PC-3 (cell line): Measurements from ENCODE around the gene WIPF1. TPM values are rescaled to one million over a fixed set of nuclear protein-coding genes. Genes with fewer than 3 reads are reported as not detected.
"Not testable (repeated sequence)": the region's sequence is repeated elsewhere in the genome, so short reads cannot be mapped to it uniquely, and the experiment has no call there.

Experiments used
- ATAC-seq: fragments of 200-7000 bp; cut with Tn5 transposase; 2 replicates; pipeline ENCODE4 v1.9.1; 2020; ENCODE audit warnings: mild to moderate bottlenecking, moderate library complexity
- BruUV-seq: library from RNA; stranded (reverse); fragments of 400-500 nt; replicated peaks from 2 replicates; lab custom pipeline; 2021; lab: Mats Ljungman, UMichigan
- CTCF ChIA-PET: fragments of 300-600 bp; sonication (Branson Sonifier 250); formaldehyde crosslinking; loops from one replicate; lab custom pipeline; 2022; ENCODE audit warnings: antibody characterized with exemption; lab: Charles Lee
- POLR2A ChIA-PET: fragments of 300-600 bp; sonication (Branson Sonifier 250); formaldehyde crosslinking; loops from one replicate; lab custom pipeline; 2022; ENCODE audit warnings: antibody characterized with exemption; ENCODE audit not compliant: unreplicated experiment; lab: Charles Lee
- DNase-seq: peaks from one replicate; pipeline ENCODE4 v3.0.0-alpha.2; 2015
- H2AFZ ChIP-seq: fragments of 300-600 bp; sonication (generic); 2 replicates; pipeline ENCODE4 v1.6.0; 2016; ENCODE audit warnings: antibody characterized with exemption, low read length
- H3F3A ChIP-seq: fragments of 300-600 bp; sonication (generic); one replicate; pipeline ENCODE4 v1.6.0; 2017; ENCODE audit warnings: antibody characterized with exemption, low read length, control low read depth, mild to moderate bottlenecking; ENCODE audit not compliant: unreplicated experiment
- H3K27ac ChIP-seq: fragments of 300-600 bp; sonication (generic); 2 replicates; pipeline ENCODE4 v1.5.1; 2016; ENCODE audit warnings: mild to moderate bottlenecking, low read length
- H3K27me3 ChIP-seq: fragments of 300-600 bp; sonication (generic); 2 replicates; pipeline ENCODE4 v1.6.1; 2016; ENCODE audit warnings: low read length, mixed read lengths
- H3K36me3 ChIP-seq: fragments of 300-600 bp; sonication (generic); 2 replicates; pipeline ENCODE4 v1.6.1; 2016; ENCODE audit warnings: low read depth, mixed run types, low read length, mixed read lengths
- H3K4me1 ChIP-seq: fragments of 300-600 bp; sonication (generic); 2 replicates; pipeline ENCODE4 v1.5.1; 2016; ENCODE audit warnings: low read length; ENCODE audit not compliant: insufficient read depth
- H3K4me2 ChIP-seq: fragments of 300-600 bp; sonication (generic); 2 replicates; pipeline ENCODE4 v1.6.0; 2016; ENCODE audit warnings: low read length
- H3K4me3 ChIP-seq: fragments of 300-600 bp; sonication (generic); 2 replicates; pipeline ENCODE4 v1.5.1; 2016; ENCODE audit warnings: mild to moderate bottlenecking, low read length, mixed read lengths
- H3K79me2 ChIP-seq: fragments of 300-600 bp; sonication (generic); 2 replicates; pipeline ENCODE4 v1.6.1; 2017; ENCODE audit warnings: low read length, mixed read lengths
- H3K9ac ChIP-seq: fragments of 300-600 bp; sonication (generic); 2 replicates; pipeline ENCODE4 v1.6.0; 2016; ENCODE audit warnings: mild to moderate bottlenecking, low read length
- H3K9me2 ChIP-seq: fragments of 300-600 bp; sonication (generic); replicated peaks from 2 replicates; pipeline ENCODE4 v1.6.1; 2016; ENCODE audit warnings: mixed run types, low read length, mixed read lengths
- H3K9me3 ChIP-seq: fragments of 300-600 bp; sonication (generic); 2 replicates; pipeline ENCODE4 v1.6.1; 2016; ENCODE audit warnings: low read length, mixed read lengths
- H4K20me1 ChIP-seq: fragments of 300-600 bp; sonication (generic); 2 replicates; pipeline ENCODE4 v1.6.1; 2016; ENCODE audit warnings: low read length, mixed read lengths
- CTCF ChIP-seq: fragments of 300-600 bp; sonication (generic); conservative IDR thresholded peaks from 2 replicates; pipeline ENCODE4 v1.5.1; 2017; ENCODE audit warnings: antibody characterized with exemption, low read depth, mild to moderate bottlenecking, low read length
- EZH2 ChIP-seq: fragments of 300-600 bp; sonication (generic); IDR thresholded peaks from one replicate; pipeline ENCODE4 v1.6.1; 2017; ENCODE audit warnings: antibody characterized with exemption, mild to moderate bottlenecking, low read length; ENCODE audit not compliant: unreplicated experiment
- EZH2phosphoT487 ChIP-seq: fragments of 300-600 bp; sonication (generic); IDR thresholded peaks from 2 replicates; pipeline ENCODE4 v1.6.1; 2018; ENCODE audit warnings: mild to moderate bottlenecking, antibody characterized with exemption, low read length, borderline replicate concordance
- intact Hi-C: fragments of 100-400 bp; cut with micrococcal nuclease; formaldehyde crosslinking; loops from 2 replicates; pipeline ENCODE4 v1.9.0; 2023
- total RNA-seq: library from RNA; depleted of rRNA; stranded (reverse); fragments of >200 nt; gene quantifications from 2 replicates; pipeline ENCODE4 v1.2.3, GENCODE V29; 2014

Gene WIPF1
- total RNA-seq, 1 experiment from 2014 or later: 0.29 TPM

- no peak for ATAC-seq
- intact Hi-C loops: no loop called here
Observed at GRCh38 chr2:174553811-174554493, 43.7 kb downstream of the WIPF1 start.

GRCh38 chr2:174552880-174553279 lies 44.7 kb downstream of the WIPF1 start:
- H3K4me1 ChIP-seq: no peaks in the 10 kb centered on the region
- no peak overlapping the region for H3K4me2 ChIP-seq
- no peaks in the 10 kb centered on the region for H4K20me1 ChIP-seq
- no peaks in the 10 kb centered on the region for H3F3A ChIP-seq
- intact Hi-C loops: no loop called here
- no TSS peak for BruUV-seq
- H3K36me3 ChIP-seq: no peaks in the 10 kb centered on the region
- ChIA-PET POLR2A (no interaction called here), CTCF (no interaction called here)
- TF ChIP-seq CTCF: no peak
- no peak for TF ChIP-seq EZH2phosphoT487
- TF ChIP-seq EZH2: no peak
- H2AFZ ChIP-seq: no peak overlapping the region
- no peak for ATAC-seq
- H3K27ac ChIP-seq: no peak overlapping the region
- no peak overlapping the region for H3K4me3 ChIP-seq
- no peaks in the 10 kb centered on the region for H3K9me3 ChIP-seq
- H3K27me3 ChIP-seq: no peaks in the 10 kb centered on the region
- H3K9me2 ChIP-seq: no peaks in the 10 kb centered on the region
- no peaks in the 10 kb centered on the region for H3K79me2 ChIP-seq
- no peak overlapping the region for H3K9ac ChIP-seq
- DNase-seq: no peak

More at GRCh38 chr2:174553811-174554493, 43.7 kb downstream of the WIPF1 start:
- Histone ChIP-seq H3K9me2 (no peaks in the 10 kb centered on the region), H3K9ac (no peak overlapping the region), H3K36me3 (no peaks in the 10 kb centered on the region), H4K20me1 (no peaks in the 10 kb centered on the region), H3K27me3 (peaks cover under 1% of the 10 kb centered on the region; the same call in 1 of the 2 replicates), H3K27ac (no peak overlapping the region), H2AFZ (no peak overlapping the region), H3K4me1 (no peaks in the 10 kb centered on the region), H3K9me3 (no peaks in the 10 kb centered on the region), H3K79me2 (no peaks in the 10 kb centered on the region), H3K4me2 (no peak overlapping the region), H3F3A (no peaks in the 10 kb centered on the region), H3K4me3 (no peak overlapping the region)
- no TSS peak for BruUV-seq
- CTCF ChIA-PET: no interaction called here
- TF ChIP-seq CTCF (no peak), EZH2phosphoT487 (no peak), EZH2 (no peak)
- POLR2A ChIA-PET: no interaction called here
- no peak for DNase-seq

GRCh38 chr2:174551697-174552096 lies 45.9 kb downstream of the WIPF1 start:
- no peak for DNase-seq
- ChIA-PET CTCF (no interaction called here), POLR2A (no interaction called here)
- TF ChIP-seq EZH2phosphoT487 (no peak), EZH2 (no peak), CTCF (no peak)
- H3K9me3 ChIP-seq: no peaks in the 10 kb centered on the region
- H4K20me1 ChIP-seq: no peaks in the 10 kb centered on the region
- H3F3A ChIP-seq: no peaks in the 10 kb centered on the region
- no peaks in the 10 kb centered on the region for H3K79me2 ChIP-seq
- H3K36me3 ChIP-seq: no peaks in the 10 kb centered on the region
- no peak overlapping the region for H3K4me3 ChIP-seq
- H3K4me1 ChIP-seq: no peaks in the 10 kb centered on the region
- no peak overlapping the region for H3K9ac ChIP-seq
- no peak overlapping the region for H2AFZ ChIP-seq
- no peak overlapping the region for H3K27ac ChIP-seq
- no peaks in the 10 kb centered on the region for H3K9me2 ChIP-seq
- intact Hi-C loops: no loop called here
- no peaks in the 10 kb centered on the region for H3K27me3 ChIP-seq
- H3K4me2 ChIP-seq: no peak overlapping the region
- BruUV-seq: no TSS peak
- no peak for ATAC-seq

GRCh38 chr2:174548646-174549045 lies 49.0 kb downstream of the WIPF1 start:
- H3K36me3 ChIP-seq, POLR2A ChIA-PET, intact Hi-C loops, H4K20me1 ChIP-seq, H3K9me3 ChIP-seq, H3K4me2 ChIP-seq, H3F3A ChIP-seq, H3K27me3 ChIP-seq, BruUV-seq, H3K9ac ChIP-seq, H2AFZ ChIP-seq, CTCF ChIA-PET, ATAC-seq, H3K9me2 ChIP-seq, H3K4me1 ChIP-seq, H3K4me3 ChIP-seq, H3K79me2 ChIP-seq, DNase-seq, H3K27ac ChIP-seq: not testable (repeated sequence)
